ENCODE results near the gene GRHPR. TPM values are rescaled to one million over a fixed set of nuclear protein-coding genes. Genes with fewer than 3 reads are reported as not detected.
"Not testable (repeated sequence)": the region's sequence is repeated elsewhere in the genome, so short reads cannot be mapped to it uniquely, and the experiment has no call there.

GRHPR gene
- total RNA-seq, 1 donor from 2014 or later = 131 TPM

- intact Hi-C loops (cut with DNase I) = loop anchor here (10.0 kb wide), 5 partner anchors 60 to 1020 kb away; partner anchors contain the start of genes DCAF10, FBXO10, RNF38 and ZCCHC7
- Histone ChIP-seq H3K4me3 (peak overlapping the region in 1 of 2 donors; percentile 80), H3K27ac (no peak overlapping the region), H3K9me3 (no peaks in the 10 kb centered on the region), H3K4me1 (peaks cover 8 to 18% of the 10 kb centered on the region in 2 donors), H3K27me3 (no peaks in the 10 kb centered on the region), H3K36me3 (peaks cover 27 to 34% of the 10 kb centered on the region in 2 donors)
- no peak for DNase-seq (ENCODE audit: low spot score in 2 of 2)
- TF ChIP-seq CTCF (IDR thresholded peaks at IDR 0.05) = no peak
Measured at GRCh38 chr9:37424686-37425297, 2.3 kb downstream of the GRHPR start.

- no peak overlapping the region for H3K27ac ChIP-seq
Measured at GRCh38 chr9:37425298-37425752, 2.8 kb downstream of the GRHPR start.

GRCh38 chr9:37426431-37426830 lies 3.9 kb downstream of the GRHPR start:
- not testable (repeated sequence) for H3K9me3 ChIP-seq; DNase-seq (ENCODE audit: low spot score in 2 of 2); H3K4me3 ChIP-seq; H3K27ac ChIP-seq; H3K27me3 ChIP-seq
- peaks cover 8 to 18% of the 10 kb centered on the region in 2 donors for H3K4me1 ChIP-seq
- peaks cover 33 to 50% of the 10 kb centered on the region in 2 donors for H3K36me3 ChIP-seq
- intact Hi-C loops (cut with DNase I) = loop anchor here (10.0 kb wide), 5 partner anchors 62 to 1022 kb away; partner anchors contain the start of genes DCAF10, FBXO10, RNF38 and ZCCHC7

More at GRCh38 chr9:37425298-37425752, 2.8 kb downstream of the GRHPR start:
- Histone ChIP-seq H3K27me3 (no peaks in the 10 kb centered on the region), H3K9me3 (no peaks in the 10 kb centered on the region), H3K36me3 (peaks cover 29 to 39% of the 10 kb centered on the region in 2 donors), H3K4me3 (no peak overlapping the region), H3K4me1 (peaks cover 8 to 18% of the 10 kb centered on the region in 2 donors)
- no peak for TF ChIP-seq CTCF (IDR thresholded peaks at IDR 0.05)
- no peak for DNase-seq (ENCODE audit: low spot score in 2 of 2)
- intact Hi-C loops (cut with DNase I) = loop anchor here (10.0 kb wide), 5 partner anchors 61 to 1021 kb away; partner anchors contain the start of genes DCAF10, FBXO10, RNF38 and ZCCHC7

- Histone ChIP-seq H3K36me3 (peaks cover 35 to 50% of the 10 kb centered on the region in 2 donors), H3K4me1 (peaks cover 8 to 18% of the 10 kb centered on the region in 2 donors), H3K27ac (no peak overlapping the region), H3K9me3 (no peaks in the 10 kb centered on the region), H3K4me3 (no peak overlapping the region), H3K27me3 (no peaks in the 10 kb centered on the region)
- no peak for DNase-seq (ENCODE audit: low spot score in 2 of 2)
- TF ChIP-seq CTCF (IDR thresholded peaks at IDR 0.05) = no peak
- intact Hi-C loops (cut with DNase I) = loop anchor here (10.0 kb wide), 5 partner anchors 62 to 1022 kb away; partner anchors contain the start of genes DCAF10, FBXO10, RNF38 and ZCCHC7
Measured at GRCh38 chr9:37426846-37427245, 4.3 kb downstream of the GRHPR start.

- Histone ChIP-seq H3K27me3 (no peaks in the 10 kb centered on the region), H3K27ac (no peak overlapping the region), H3K36me3 (peaks cover 35 to 53% of the 10 kb centered on the region in 2 donors), H3K4me3 (no peak overlapping the region), H3K4me1 (peaks cover 6 to 16% of the 10 kb centered on the region in 2 donors), H3K9me3 (no peaks in the 10 kb centered on the region)
- no peak for TF ChIP-seq CTCF (IDR thresholded peaks at IDR 0.05)
- intact Hi-C loops (cut with DNase I) = loop anchor here (10.0 kb wide), 5 partner anchors 64 to 1024 kb away; partner anchors contain the start of genes DCAF10, FBXO10, RNF38 and ZCCHC7
- no peak for DNase-seq (ENCODE audit: low spot score in 2 of 2)
Measured at GRCh38 chr9:37428345-37428744, 5.8 kb downstream of the GRHPR start.

Data from ascending aorta (tissue), 2 donors.